HepG2 (cell line): ENCODE data around the gene CS. TPM values are rescaled to one million over a fixed set of nuclear protein-coding genes. Genes with fewer than 3 reads are reported as not detected.

Source experiments
- ATF7-NPFF ChIP-seq: sonication (generic); formaldehyde crosslinking; IDR thresholded peaks from 2 replicates; pipeline ENCODE4 v1.8.1; 2023; ENCODE audit warnings: mild to moderate bottlenecking, low read depth, missing genetic modification reagents, moderate library complexity
- CAMTA2 ChIP-seq: sonication (generic); formaldehyde crosslinking; IDR thresholded peaks from 2 replicates; pipeline ENCODE4 v1.4.0; 2020; ENCODE audit warnings: mild to moderate bottlenecking, missing genetic modification reagents, borderline replicate concordance
- HDAC2 ChIP-seq: sonication (generic); formaldehyde crosslinking; IDR thresholded peaks from 2 replicates; pipeline ENCODE4 v1.4.0; 2020; ENCODE audit warnings: missing genetic modification reagents
- HNRNPK ChIP-seq: fragments of 200-400 bp; formaldehyde crosslinking; IDR thresholded peaks from 2 replicates; pipeline ENCODE4 v1.6.1; 2018; ENCODE audit warnings: low read length, low read depth, moderate library complexity, mild to moderate bottlenecking; ENCODE audit not compliant: poor library complexity, severe bottlenecking
- KDM4B ChIP-seq: sonication (generic); formaldehyde crosslinking; IDR thresholded peaks from 2 replicates; pipeline ENCODE4 v1.4.0; 2020; ENCODE audit warnings: missing genetic modification reagents
- KLF11 ChIP-seq: IDR thresholded peaks from 2 replicates; pipeline ENCODE4 v1.6.1; 2016; ENCODE audit warnings: missing compliant biosample characterization
- MAFK ChIP-seq, 2 experiments: IDR thresholded peaks in 1 of 2; conservative IDR thresholded peaks in 1 of 2; 2 replicates each; pipeline ENCODE4 v1.6.1; 2011; ENCODE audit warnings: improper control_type of control experiment in 2 of 2, low read length in 2 of 2
- PBX3 ChIP-seq: sonication (generic); formaldehyde crosslinking; IDR thresholded peaks from 2 replicates; pipeline ENCODE4 v1.8.1; 2023; ENCODE audit warnings: missing genetic modification reagents, inconsistent platforms, borderline replicate concordance
- POLR2AphosphoS2 ChIP-seq: IDR thresholded peaks from 2 replicates; pipeline ENCODE4 v1.6.1; 2011; ENCODE audit warnings: low read depth, low read length, improper control_type of control experiment
- PPARG ChIP-seq: conservative IDR thresholded peaks from 2 replicates; pipeline ENCODE4 v1.6.1; 2016; ENCODE audit warnings: missing biosample characterization, missing genetic modification reagents
- RAD21 ChIP-seq: fragments of 450-650 bp; formaldehyde crosslinking; IDR thresholded peaks from 2 replicates; pipeline ENCODE4 v1.5.0; 2020; ENCODE audit warnings: mild to moderate bottlenecking
- SMYD3 ChIP-seq: sonication (generic); formaldehyde crosslinking; IDR thresholded peaks from 2 replicates; pipeline ENCODE4 v1.8.1; 2023; ENCODE audit warnings: mild to moderate bottlenecking, missing genetic modification reagents
- SOX13 ChIP-seq, 3 experiments: fragments of 450-650 bp in 1 of 3; sonication (generic) in 1 of 3; formaldehyde crosslinking in 1 of 3; IDR thresholded peaks in 2 of 3; conservative IDR thresholded peaks in 1 of 3; 2 replicates each; pipeline versions ENCODE4 v1.5.0 to v1.6.1; 2016 to 2020; ENCODE audit warnings: antibody characterized with exemption in 1 of 3, mild to moderate bottlenecking in 1 of 3, missing compliant biosample characterization in 1 of 3, missing genetic modification reagents in 1 of 3, moderate library complexity in 1 of 3
- SP5 ChIP-seq: IDR thresholded peaks from 2 replicates; pipeline ENCODE4 v1.6.1; 2016; ENCODE audit warnings: low read depth, borderline replicate concordance
- TARDBP ChIP-seq: sonication (generic); formaldehyde crosslinking; IDR thresholded peaks from 2 replicates; pipeline ENCODE4 v1.8.0; 2022; ENCODE audit warnings: mild to moderate bottlenecking, missing genetic modification reagents
- TCF7 ChIP-seq: sonication (generic); IDR thresholded peaks from 2 replicates; pipeline ENCODE4 v1.6.1; 2016; ENCODE audit warnings: antibody characterized with exemption, low read depth
- TERF1 ChIP-seq: sonication (generic); formaldehyde crosslinking; IDR thresholded peaks from 2 replicates; pipeline ENCODE4 v1.8.0; 2022; ENCODE audit warnings: mild to moderate bottlenecking, missing genetic modification reagents, moderate library complexity
- ZNF124 ChIP-seq: sonication (generic); formaldehyde crosslinking; IDR thresholded peaks from 2 replicates; pipeline ENCODE4 v1.4.0; 2020; ENCODE audit warnings: missing genetic modification reagents
- ZNF232 ChIP-seq: sonication (generic); formaldehyde crosslinking; IDR thresholded peaks from 2 replicates; pipeline ENCODE4 v1.4.0; 2020; ENCODE audit warnings: missing genetic modification reagents, borderline replicate concordance
- ZNF253 ChIP-seq: sonication (generic); formaldehyde crosslinking; IDR thresholded peaks from 2 replicates; pipeline ENCODE4 v1.8.0; 2022; ENCODE audit warnings: mild to moderate bottlenecking, missing genetic modification reagents, borderline replicate concordance
- ZNF335 ChIP-seq: sonication (generic); formaldehyde crosslinking; IDR thresholded peaks from 2 replicates; pipeline ENCODE4 v1.4.0; 2020; ENCODE audit warnings: missing genetic modification reagents
- ZNF572 ChIP-seq: sonication (generic); formaldehyde crosslinking; IDR thresholded peaks from 2 replicates; pipeline ENCODE4 v1.5.1; 2020; ENCODE audit warnings: mild to moderate bottlenecking, missing genetic modification reagents
- ZNF746 ChIP-seq: sonication (generic); formaldehyde crosslinking; IDR thresholded peaks from 2 replicates; pipeline ENCODE4 v1.8.0; 2022; ENCODE audit warnings: mild to moderate bottlenecking, missing genetic modification reagents
- ZNF777 ChIP-seq: sonication (generic); formaldehyde crosslinking; IDR thresholded peaks from 2 replicates; pipeline ENCODE4 v1.4.0; 2020; ENCODE audit warnings: missing genetic modification reagents
- ZNF83 ChIP-seq: sonication (generic); formaldehyde crosslinking; IDR thresholded peaks from 2 replicates; pipeline ENCODE4 v1.4.0; 2020; ENCODE audit warnings: missing genetic modification reagents, mild to moderate bottlenecking, borderline replicate concordance
- ZNF879 ChIP-seq: sonication (generic); formaldehyde crosslinking; IDR thresholded peaks from 2 replicates; pipeline ENCODE4 v1.8.1; 2023; ENCODE audit warnings: missing genetic modification reagents
- polyA plus RNA-seq, 8 experiments: library from polyadenylated mRNA; depleted of rRNA in 3 of 8; stranded (reverse) in 7 of 8; unstranded in 1 of 8; fragments of >200 nt; fragmentation: Illumina TruSeq in 4 of 8; extraction: Trizol in 4 of 8; gene quantifications; 2 replicates each; pipeline versions ENCODE4 v1.2.1 to v1.2.3, GENCODE V29; 2011 to 2016; ENCODE audit warnings: low read depth in 4 of 8, missing spikeins in 1 of 8, mixed read lengths in 1 of 8; ENCODE audit not compliant: insufficient read depth in 1 of 8
- total RNA-seq, 5 experiments: library from RNA; depleted of rRNA; stranded (reverse); fragments of >200 nt; fragmentation: Illumina TruSeq; extraction: Trizol; gene quantifications; 2 replicates each; pipeline ENCODE4 v1.2.3, GENCODE V29; 2016; ENCODE audit warnings: low read depth in 1 of 5

Gene CS
- total and polyA plus RNA-seq, 2 of the 13 experiments (the other 11 are each of a cell fraction or from before 2014, with no cell fraction given), result 173 to 175 TPM

GRCh38 chr12:56221757-56222530 is 78.2 kb downstream of the CS start, which contains the start of gene RNF41 (continued):
- TF ChIP-seq ZNF335 (CRISPR knock-in tag), result 0 out of 2 replicates have a peak, but pooled peaks have one; percentile 63
- no peak for TF ChIP-seq ZNF746 (CRISPR knock-in tag)
- TF ChIP-seq TARDBP (CRISPR knock-in tag), result no peak
- TF ChIP-seq TCF7, result no peak
- TF ChIP-seq RAD21 (CRISPR knock-in tag), result peak; percentile 16; the same call in 1 of the 2 replicates
- TF ChIP-seq MAFK (conservative IDR thresholded peaks at IDR 0.05 in 1 of 2, IDR thresholded peaks at IDR 0.05 in 1 of 2; ENCODE audit: low read length in 2 of 2), result no peak
- TF ChIP-seq POLR2AphosphoS2, result no peak
- TF ChIP-seq SOX13 (IDR thresholded peaks at IDR 0.05), result no peak
- peak in 1 of 2 experiments; percentile 43; a peak in 1 of 4 replicates for TF ChIP-seq SOX13 (CRISPR knock-in tag; conservative IDR thresholded peaks at IDR 0.05 in 1 of 2, IDR thresholded peaks at IDR 0.05 in 1 of 2)
- TF ChIP-seq ZNF124, result peak; percentile 84
- TF ChIP-seq ZNF232, result peak; percentile 68
- peak; percentile 87 for TF ChIP-seq HNRNPK
- no peak for TF ChIP-seq ZNF83 (CRISPR knock-in tag)
- no peak for TF ChIP-seq CAMTA2
- TF ChIP-seq SP5, result peak; percentile 50; the same call in 1 of the 2 replicates
- peak; percentile 40; the same call in 1 of the 2 replicates for TF ChIP-seq HDAC2
- TF ChIP-seq SMYD3 (CRISPR knock-in tag), result 0 out of 2 replicates have a peak, but pooled peaks have one; percentile 52
- no peak for TF ChIP-seq KLF11 (CRISPR knock-in tag)
- 0 out of 2 replicates have a peak, but pooled peaks have one; percentile 69 for TF ChIP-seq ZNF253 (CRISPR knock-in tag)
- no peak for TF ChIP-seq PBX3 (CRISPR knock-in tag)
- no peak for TF ChIP-seq TERF1 (CRISPR knock-in tag)
- TF ChIP-seq KDM4B (CRISPR knock-in tag), result peak; percentile 30; the same call in 1 of the 2 replicates
- peak; percentile 39; the same call in 1 of the 2 replicates for TF ChIP-seq ZNF777 (CRISPR knock-in tag)
- no peak for TF ChIP-seq ZNF572
- peak; percentile 27; the same call in 1 of the 2 replicates for TF ChIP-seq PPARG (CRISPR knock-in tag)
- no peak for TF ChIP-seq ZNF879 (CRISPR knock-in tag)
- peak; percentile 8; the same call in 1 of the 2 replicates for TF ChIP-seq ATF7-NPFF (CRISPR knock-in tag)
